Measurements from ENCODE around the gene CS.
"Not testable (repeated sequence)": the region's sequence is repeated elsewhere in the genome, so short reads cannot be mapped to it uniquely, and the experiment has no call there.

The CS gene

DNA sequence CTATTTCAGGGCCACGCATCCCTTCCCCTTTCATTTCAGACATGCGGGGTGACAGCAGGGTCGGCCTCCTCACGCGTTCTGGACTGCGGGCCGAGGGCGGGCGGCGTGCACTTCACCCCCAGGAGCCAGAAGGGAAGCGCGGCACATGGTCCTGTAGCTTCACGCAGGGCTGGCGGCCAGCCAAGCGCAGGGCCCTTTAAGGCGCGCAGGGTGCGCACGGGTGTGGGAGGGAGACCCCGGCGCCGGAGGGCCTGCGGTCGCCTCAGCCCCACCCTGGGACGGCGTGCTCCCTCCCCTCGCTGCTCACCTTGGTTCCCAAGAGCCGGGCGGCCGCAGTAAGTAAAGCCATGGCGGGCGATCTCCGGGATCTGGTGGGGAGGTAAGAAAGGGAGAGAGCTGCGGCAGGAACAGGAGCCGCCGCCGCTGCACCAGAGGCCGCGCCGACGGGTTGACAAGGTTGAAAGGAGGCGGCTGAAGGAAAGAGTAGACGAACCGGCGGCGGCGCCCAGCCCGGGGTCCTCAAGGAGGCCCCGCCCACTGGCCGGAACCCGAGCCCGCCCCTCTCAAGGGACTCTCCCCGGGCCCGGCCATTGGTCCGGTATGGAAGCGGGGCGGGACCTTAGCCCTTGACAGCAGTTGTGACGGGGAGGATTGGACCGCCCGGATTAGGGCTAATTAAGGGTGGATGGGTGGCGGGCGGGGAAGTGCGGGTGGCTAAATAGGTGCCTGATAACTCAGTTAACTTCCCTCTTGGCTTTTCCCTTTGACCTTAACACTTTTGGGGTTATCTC, at the start of gene CS:
Gene CS (minus strand): TSS at position 478 of the 791 bp plus-strand sequence. CDS start 129 bp downstream, at position 349.
- in situ Hi-C loops (cut with HindIII; ENCODE audit: low sequenced_read_pairs) = no loop called here

DNA sequence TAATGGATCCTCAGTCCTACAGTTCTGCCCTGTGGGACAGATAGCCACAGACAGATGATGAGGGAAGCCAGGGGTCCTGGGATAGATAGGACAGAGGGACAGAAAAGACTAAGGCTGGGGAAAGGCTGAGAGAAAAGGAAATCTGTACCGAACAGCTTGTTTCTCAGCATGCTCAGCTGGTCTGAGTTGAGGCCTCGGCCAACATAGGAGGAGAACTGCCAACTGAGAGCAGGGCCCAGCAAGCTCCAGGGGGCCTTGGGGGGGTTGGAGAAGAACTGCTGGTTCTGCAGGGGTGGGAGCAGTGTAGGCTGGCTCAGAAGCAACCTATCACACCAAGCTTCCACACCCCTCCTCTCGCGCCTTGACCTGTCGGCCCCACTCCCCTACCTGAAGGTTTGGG, 48.6 kb upstream of the CS start:
- in situ Hi-C loops (cut with HindIII; ENCODE audit: low sequenced_read_pairs) = no loop called here

DNA sequence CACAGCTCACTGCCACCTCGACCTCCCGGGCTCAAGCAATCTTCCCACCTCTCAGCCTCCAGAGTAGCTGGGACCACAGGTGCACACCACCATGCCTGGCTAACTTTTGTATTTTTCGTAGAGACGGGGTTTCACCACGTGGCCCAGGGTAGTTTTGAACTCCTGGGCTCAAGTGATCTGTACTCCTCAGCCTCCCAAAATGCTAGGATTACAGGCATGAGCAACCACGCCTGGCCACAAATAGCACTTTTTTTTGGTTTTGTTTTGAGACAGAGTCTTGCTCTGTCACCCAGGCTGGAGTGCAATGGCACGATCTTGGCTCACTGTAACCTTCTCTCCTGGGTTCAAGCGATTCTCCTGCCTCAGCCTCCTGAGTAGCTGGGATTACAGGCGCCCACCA, 47.1 kb upstream of the CS start:
- in situ Hi-C loops (cut with HindIII; ENCODE audit: low sequenced_read_pairs) = not testable (repeated sequence)

DNA sequence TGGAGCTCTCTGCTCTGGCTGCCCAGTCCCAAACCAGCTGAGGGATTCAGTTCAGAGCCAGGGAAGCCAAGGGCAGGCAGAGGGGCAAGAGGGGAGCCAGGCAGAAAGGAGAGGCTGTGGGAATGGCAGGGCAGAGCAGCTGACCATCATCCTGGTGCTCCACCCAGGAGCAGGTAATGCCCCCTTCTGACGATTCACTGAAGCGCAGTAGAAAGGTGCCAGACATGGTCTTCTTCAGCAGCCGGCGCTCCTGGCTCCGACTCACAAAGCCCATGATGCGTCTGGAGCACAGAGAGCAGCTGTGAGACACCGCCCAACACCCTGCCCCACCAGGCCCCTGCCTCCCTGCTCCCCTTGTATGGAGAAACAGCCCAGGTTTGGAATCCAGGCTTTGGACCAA, 46.5 kb upstream of the CS start:
- in situ Hi-C loops (cut with HindIII; ENCODE audit: low sequenced_read_pairs) = no loop called here

DNA sequence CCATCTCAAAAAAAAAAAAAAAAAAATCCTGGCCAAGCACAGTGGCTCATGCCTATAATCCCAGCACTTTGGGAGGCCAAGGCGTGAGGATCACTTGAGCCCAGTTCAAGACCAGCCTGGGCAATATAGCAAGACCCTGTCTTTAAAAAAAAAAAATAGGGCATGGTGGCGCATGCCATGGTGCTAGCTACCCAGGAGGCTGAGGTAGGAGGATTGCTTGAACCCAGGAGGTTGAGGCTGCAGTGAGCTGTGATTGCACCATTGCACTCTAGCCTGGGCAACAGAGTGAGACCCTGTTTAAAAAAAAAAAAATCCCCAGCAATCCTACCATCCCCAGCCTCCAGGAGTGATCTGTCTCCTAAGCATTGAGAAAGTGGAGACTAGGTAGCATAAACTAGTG, 42.2 kb upstream of the CS start:
- in situ Hi-C loops (cut with HindIII; ENCODE audit: low sequenced_read_pairs) = not testable (repeated sequence)

DNA sequence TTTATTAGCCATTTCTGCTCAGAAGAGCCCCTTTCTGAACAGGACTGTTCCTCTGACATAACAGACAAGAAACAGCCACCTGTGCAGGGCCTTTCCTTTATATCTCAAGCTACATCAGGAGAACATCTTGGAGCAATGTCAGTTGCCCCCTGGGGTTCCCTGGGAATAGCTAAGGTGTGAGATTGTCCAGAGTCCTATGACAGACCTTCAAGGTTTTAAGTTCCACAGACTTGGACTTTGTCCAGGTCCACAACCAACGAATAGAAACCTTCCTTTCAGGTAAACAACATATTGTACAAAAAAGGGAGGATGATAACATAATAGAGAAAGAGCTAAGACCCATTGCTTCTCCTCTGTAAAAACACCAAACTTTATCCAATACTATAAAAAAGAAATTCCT, 41.5 kb upstream of the CS start:
- in situ Hi-C loops (cut with HindIII; ENCODE audit: low sequenced_read_pairs) = no loop called here

DNA sequence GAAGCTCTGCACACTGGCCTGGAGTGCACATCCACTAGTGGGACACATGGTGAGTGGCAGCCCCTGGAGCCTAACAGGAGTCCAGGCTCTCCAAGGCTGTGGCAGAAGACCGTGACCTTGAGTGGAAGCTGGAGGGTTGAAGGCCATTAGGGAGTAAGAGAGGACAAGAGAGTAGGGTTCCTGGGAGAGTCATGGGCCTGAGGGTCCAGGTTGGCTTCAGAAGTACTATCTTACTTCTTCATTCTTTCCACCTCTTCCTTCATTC, 39.0 kb upstream of the CS start:
- in situ Hi-C loops (cut with HindIII; ENCODE audit: low sequenced_read_pairs) = no loop called here

DNA sequence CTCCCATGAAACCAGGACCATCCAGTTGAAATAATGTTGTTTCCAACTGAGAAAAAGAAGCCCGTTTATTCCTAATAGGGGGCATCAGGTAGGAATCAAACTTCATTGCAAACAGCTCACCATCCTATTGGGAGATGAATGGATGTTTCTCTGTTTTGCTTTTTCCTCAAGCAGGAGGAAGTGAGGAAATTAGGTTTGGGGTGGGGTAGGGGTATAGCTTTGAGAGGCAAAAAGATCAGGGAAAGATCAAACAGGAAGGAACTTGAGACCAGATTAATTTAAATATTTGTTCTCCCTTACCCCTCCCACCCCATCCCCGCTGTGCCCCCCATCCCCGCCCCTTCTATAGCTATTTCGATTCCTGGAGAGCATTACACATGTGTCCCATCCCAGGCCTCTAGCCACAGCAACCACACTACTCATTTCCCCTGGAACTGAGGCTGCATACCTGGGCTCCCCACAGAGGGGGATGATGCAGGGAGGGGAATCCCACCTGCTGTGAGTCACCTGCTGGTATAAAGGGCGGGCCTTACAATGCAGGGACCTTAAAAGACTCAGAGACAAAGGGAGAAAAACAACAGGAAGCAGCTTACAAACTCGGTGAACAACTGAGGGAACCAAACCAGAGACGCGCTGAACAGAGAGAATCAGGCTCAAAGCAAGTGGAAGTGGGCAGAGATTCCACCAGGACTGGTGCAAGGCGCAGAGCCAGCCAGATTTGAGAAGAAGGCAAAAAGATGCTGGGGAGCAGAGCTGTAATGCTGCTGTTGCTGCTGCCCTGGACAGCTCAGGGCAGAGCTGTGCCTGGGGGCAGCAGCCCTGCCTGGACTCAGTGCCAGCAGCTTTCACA, 38.4 kb upstream of the CS start, which contains the start of gene IL23A:
Gene IL23A (plus strand): TSS at position 577 of the 850 bp plus-strand sequence. CDS start 161 bp downstream, at position 738.
- in situ Hi-C loops (cut with HindIII; ENCODE audit: low sequenced_read_pairs) = no loop called here

DNA sequence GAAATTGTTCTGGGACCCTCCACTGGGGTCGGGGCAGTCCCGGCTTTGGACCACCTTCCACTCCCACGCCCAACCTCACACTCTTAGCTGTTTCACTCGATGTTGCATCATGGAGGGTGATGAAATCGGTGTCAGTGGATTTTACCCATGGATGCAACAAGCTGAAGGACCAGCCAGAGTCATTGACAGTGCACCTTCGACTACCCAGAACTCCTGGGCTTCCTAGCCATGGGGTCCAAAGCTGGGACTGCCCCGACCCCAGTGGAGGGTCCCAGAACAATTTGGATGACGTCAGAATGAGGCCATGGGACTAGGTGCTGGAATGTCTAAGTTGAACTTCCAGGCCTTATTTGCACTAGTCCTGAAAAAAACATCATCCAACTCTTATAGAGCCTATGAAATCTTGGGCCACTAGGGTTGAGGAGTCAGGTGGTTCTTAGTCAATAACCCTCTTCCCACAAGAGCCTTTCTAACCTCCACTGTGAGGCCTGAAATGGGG, 37.7 kb upstream of the CS start:
- in situ Hi-C loops (cut with HindIII; ENCODE audit: low sequenced_read_pairs) = no loop called here

DNA sequence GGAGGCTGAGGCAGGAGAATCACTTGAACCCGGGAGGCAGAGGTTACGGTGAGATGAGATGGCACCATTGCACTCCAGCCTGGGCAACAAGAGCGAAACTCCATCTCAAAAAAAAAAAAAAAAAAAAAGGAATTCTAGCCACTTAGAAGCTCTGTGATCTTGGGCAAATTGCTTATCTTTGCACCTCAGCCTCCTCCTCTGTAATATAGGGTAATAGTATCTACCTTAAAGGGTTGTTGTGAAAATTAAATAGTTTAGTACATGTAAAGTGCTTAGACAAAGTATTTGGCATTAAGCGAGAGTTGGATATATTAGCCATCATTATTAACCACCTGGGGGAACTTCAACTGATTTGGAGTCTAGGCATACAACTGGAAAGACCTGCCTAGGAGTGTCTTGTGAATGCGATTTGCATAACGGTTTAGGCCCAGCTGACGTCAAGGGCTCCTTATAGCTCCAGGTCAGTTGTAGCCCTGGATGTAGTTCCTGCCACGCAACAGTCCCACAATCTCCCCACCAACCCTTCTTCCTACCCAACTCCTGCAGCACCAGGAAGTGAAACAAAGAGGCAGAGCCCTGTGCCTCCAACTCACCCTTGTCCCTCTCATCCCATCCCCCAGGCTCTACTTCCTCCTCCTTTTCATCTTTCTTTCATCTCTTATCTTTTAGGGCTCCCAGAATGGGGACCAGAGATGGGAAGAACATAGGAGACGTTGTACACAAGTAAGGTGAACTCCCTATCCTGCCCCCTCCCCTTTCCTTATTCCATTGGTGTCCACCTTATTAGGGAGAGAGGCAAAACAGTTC, 36.4 kb upstream of the CS start:
- in situ Hi-C loops (cut with HindIII; ENCODE audit: low sequenced_read_pairs) = no loop called here

DNA sequence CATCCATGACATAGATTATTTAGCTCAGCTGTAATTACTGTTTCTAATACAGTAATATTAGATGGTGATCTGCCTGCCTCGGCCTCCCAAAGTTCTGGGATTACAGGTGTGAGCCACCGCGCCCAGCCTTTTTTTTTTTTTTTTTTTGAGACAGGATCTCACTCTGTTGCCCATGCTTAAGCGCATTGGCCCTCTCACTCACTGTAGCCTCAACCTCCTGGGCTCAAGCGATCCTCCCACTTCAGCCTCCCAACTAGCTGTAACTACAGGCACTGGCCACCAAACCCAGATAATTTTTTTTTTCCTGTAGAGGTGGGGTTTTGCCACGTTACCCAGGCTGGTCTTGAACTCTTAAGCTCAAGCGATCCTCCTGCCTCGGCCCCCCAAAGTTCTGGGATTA, 35.4 kb upstream of the CS start:
- in situ Hi-C loops (cut with HindIII; ENCODE audit: low sequenced_read_pairs) = not testable (repeated sequence)

DNA sequence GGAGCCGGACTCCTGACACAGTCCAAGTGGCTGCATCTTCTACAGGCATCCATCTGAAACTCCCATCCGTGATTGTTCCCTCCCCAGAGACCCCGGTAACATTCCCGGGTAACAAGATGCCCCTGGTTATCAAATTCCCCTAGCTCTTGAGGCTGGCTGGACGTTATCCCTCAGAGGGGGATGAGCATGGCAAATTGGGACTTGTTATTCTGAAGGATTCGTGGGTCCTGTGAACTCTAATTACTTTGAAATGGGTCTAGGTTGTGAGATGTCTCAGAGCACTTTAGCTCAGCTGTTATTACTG, 34.3 kb upstream of the CS start:
- in situ Hi-C loops (cut with HindIII; ENCODE audit: low sequenced_read_pairs) = no loop called here

DNA sequence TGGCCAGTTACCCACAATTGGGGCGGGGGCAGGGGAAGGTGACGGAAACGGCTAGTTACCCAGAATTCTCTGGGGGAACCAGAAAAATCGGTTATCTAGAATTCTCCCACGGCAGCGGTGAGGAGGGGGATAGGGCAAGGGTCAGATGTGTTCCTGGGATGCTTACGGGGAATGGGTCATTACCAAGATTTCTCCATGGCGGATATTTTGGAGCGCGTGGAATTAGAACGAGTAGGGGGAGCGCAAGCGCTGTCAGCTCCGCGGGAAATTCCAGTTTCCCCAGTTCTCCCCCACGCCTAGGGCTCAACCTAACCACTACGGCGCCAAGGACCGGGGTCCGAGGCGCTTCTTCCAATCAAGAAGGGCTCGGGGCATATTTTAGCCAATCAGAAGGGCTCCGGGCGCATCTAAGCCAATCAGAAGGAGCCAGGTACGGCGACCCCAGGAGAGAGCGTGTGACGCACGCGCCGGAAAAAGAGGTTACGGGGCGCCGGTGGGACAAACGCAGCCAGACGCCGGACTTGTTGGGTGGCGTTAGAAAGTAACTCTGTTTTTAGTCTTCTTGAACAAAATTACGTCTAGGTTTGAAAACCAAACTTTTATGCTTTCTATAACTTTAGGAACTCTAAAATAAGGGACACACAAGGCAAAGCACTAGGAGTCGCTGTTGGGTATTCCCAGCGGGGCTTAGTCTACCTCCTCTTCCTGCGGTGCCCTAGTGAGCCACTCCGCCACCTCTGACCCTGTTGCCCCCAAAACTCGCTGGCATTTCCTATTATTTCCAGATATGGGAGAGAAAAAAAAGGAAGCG, 33.8 kb upstream of the CS start, which contains the start of gene PAN2:
Gene PAN2 (minus strand): TSS at position 322 of the 811 bp plus-strand sequence. CDS start 906 bp downstream, outside the sequence.
- in situ Hi-C loops (cut with HindIII; ENCODE audit: low sequenced_read_pairs) = no loop called here

DNA sequence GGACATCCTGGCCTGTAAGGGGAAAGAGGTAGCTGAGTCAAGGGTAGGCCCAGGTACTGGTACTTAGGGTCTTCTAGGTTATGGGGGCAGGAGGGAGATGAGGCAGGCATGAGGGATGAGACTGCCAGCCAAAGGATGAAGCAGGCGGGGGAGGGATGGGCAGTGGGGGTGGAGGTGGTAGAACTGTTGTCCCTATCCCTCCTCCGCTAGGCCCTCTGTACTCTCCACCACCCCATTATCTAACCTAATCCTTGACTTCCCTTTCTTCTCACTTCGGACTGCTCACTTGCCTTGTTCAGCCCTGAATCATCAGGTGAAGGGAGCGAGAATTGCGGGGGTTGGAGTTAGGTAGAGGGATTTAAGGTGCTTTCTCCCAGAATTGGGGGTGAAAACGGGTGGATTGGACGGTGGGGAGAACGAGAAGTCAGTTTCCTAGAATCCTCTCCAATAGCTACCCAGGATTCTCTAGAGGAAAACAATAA, 33.1 kb upstream of the CS start:
- in situ Hi-C loops (cut with HindIII; ENCODE audit: low sequenced_read_pairs) = no loop called here

DNA sequence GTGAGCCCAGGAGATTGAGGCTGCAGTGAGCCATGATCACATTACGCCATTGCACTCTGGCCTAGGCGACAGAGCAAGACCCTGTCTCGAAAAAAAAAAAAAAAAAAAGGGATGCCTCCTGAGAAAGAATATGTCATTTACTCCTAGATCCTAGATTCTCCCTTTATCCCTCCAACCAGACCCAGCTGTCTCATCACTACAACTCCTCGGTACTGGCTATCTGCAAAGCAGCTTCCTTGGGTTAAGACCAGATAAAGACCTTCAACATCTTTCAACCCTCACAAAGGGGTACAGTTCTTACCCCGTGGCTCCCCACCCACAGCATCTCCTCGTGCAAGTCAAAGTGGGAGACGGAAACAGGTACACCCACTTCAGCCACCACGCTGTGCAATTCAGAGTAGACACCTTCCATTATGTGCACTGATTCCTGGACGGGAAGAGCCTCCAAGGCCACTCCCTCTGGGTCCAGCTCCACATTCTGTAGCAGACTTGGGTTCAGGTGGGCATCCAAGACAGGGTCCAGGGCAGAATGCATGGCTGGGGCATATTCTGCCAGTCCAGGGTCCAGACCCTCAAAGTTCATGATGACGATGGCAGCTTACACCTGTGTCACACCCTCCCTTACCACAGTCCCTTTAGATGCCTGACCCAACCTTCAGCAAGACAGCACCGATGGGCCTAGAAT, 32.5 kb upstream of the CS start:
- in situ Hi-C loops (cut with HindIII; ENCODE audit: low sequenced_read_pairs) = no loop called here

DNA sequence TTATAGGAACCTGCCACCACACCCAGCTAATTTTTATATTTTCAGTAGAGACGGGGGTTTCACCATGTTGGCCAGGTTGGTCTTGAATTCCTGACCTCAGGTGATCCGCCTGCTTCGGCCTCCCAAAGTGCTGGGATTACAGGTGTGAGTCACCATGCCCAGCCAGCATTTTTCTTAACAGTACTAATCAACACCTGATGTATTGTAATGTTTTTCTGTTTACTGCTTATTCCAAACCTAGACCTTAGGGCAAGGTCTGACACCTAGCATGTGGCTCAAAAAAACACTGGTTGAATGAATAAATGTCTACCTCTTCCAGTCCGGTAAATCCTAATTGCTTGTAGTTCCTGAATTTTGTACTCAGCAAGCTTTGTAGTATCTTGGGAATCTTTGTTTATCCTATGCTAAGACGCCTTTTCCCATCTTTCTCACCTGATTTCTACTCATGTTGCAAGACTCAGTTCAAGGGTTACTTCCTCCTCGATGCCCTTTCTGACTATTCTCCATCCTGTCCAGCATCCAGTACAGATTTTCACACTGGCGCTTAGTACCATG, 30.9 kb upstream of the CS start:
- in situ Hi-C loops (cut with HindIII; ENCODE audit: low sequenced_read_pairs) = no loop called here

DNA sequence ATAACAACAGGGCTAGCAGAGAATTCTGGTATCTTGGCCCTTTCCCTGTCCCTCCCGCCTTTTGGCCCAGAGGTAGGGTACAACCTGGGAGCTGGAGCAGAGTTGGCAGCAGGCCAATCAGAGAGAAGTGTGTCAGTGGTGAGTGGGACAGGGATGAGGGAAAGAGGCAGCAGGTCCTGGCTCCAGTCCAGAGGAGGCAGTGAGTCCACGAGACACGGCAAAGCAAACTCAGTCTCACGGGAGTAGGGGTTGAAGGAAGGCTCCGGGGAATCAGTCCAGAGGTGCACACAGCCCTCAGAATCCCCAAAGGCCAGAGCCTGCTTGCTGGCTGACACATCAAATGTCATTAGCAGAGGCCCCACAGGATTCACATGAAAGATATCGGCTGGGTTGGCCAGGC, 26.4 kb upstream of the CS start:
- in situ Hi-C loops (cut with HindIII; ENCODE audit: low sequenced_read_pairs) = no loop called here

DNA sequence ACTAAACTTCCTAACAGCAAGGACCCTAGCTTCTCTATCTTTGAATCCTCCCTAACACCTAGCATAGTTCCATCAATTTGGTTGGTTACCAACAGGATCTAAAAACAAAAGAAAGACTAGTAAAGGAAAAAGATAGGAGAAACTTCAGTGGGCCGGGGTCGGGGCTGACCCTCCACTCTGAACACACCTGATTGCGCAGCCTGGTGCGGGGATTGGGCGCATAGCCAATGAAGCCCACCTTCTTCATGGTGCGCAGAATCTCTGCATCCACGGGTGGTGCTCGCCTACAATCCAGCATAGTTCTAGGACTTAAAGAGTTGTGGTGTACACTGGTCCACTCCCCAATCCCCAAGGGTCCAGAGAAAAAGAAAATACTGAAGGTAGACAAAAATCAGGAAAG, 26.0 kb upstream of the CS start:
- in situ Hi-C loops (cut with HindIII; ENCODE audit: low sequenced_read_pairs) = no loop called here

DNA sequence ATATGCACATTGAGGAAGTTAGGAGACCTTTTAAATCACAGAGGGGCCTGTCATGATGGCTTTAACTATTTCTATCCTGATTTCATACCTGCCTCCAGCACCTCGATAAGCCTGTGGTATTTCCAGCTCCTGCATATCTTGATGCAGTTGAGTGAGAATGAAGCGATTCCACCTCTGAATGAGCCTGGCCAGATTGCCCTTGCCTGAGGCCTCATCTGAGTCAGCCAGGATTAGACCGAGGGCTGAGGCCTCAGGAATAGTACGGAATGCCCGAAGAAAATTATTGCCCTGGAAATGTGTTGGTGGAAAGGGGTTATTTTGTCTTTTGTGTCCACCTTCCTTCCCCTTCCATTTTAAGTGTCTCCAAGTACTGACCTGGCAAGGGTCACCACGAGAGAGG, 24.1 kb upstream of the CS start:
- in situ Hi-C loops (cut with HindIII; ENCODE audit: low sequenced_read_pairs) = no loop called here
